Kidney capillary endothelial cell (primary cell): ENCODE data around the gene CIB4.

Source experiments
- DNase-seq: peaks from one replicate; pipeline ENCODE4 v3.0.0-alpha.2; 2018; ENCODE audit warnings: low spot score

Gene CIB4

DNA sequence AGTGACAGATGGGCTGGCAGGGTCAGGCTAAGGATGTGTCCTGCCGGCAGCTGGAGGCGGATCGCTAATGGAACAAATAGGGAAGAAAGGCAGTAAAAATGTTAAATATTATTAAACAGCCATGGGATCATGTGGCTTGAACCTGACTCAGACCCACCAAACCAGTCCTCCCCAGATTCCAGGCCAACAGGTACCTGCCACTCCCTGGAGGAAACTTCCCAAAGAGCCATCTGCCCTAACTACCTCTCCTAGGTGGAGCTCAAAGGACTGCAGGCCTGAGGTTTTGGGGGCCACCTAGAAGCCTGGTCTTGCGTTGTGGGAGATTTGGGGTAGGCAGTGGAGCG lies 34.3 kb downstream of the CIB4 start:
- no peak for DNase-seq

DNA sequence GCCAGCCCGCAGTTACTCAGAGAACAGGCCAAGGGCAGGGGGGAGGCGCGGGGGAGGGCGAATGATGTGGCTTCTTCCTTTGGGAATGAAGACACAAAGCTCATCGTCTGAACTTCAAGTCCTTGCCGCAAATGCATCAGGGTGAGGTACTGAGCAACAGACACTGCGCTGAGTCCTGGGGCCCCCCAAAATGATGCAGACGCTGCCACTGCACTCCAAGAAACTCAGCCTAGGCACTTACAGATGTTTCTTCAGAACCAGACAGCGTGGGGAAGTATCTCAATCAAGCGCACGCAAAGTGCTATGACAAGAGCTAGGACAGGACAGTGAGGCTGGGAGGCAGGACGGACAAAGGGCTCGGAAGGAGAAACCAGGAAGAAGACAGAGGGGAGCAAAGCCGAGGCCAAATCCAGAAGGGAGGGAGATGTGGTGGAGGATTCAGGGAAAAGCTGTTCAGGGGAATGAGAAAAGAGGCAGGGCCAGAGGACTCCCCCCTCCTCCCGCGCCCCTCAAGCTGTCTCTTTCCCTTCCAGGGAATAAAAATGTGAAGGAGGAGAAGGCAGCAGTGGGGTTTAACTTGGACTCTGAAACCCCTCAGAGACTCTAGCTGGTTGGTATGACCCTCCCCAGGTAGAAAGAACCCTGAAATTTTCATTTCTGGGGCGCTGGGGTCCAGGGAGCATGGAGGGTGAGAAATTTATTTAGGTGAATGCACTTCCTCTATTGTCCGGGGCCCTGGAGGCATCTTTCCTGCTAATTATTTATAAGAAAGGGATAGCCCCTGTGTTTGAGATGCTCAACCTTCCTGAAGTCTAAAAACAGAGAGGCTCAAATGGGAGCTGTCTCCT lies 34.9 kb downstream of the CIB4 start:
- no peak for DNase-seq

DNA sequence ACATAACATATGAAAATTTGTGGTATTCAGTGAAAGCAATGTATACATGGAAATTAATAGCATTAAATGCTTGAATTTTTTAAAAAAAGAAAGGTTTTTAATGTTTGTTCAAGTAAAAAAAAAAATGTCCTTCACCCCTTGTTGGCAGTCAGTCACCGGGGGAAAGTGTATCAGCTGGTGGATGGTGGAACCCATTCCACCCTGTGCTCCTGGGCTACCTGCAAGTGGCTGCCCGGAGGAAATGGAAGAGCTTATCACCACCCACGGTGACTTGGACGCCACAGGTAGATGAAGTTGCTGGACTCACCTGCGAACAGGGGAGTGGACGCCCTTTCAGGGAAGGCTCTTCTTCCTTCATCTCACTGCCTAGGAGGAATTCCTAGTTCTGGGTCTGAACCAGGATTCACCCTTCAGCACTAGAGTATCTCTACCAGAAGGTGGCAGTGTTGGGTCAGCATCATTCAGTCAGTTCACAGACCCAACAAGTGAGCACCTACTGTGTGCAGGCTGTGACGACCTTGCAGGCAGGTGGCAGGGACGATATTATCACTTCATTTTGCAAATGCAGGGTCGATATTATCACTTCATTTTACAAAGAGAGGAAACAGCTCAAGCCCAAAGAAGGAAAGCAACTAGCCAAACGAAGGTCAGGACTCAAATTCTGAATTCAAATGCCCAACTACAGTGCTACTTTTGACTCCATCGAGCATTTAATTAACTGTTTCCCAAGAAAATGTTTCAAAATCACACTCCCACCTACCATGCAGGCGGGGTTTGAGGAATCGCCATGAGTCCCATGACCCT lies 35.8 kb downstream of the CIB4 start:
- peak; percentile 27 for DNase-seq

DNA sequence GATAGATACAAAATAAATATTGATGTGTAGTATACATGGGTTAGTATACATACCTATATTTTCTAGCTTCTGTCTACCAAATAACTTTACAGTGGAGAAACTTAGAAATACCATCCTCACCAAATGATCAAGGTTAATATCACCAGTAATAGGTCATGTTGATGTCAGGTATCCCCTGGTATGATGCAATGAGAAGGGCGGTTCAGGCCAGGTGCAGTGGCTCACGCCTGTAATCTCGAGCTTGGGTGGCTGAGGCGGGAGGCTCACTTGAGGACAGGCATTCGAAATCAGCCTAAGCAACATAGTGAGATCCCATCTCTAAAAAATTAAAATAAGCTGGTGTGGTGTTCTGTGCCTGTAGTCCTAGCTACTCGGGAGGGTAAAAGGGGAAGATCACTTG lies 38.6 kb downstream of the CIB4 start:
- DNase-seq, result no peak

DNA sequence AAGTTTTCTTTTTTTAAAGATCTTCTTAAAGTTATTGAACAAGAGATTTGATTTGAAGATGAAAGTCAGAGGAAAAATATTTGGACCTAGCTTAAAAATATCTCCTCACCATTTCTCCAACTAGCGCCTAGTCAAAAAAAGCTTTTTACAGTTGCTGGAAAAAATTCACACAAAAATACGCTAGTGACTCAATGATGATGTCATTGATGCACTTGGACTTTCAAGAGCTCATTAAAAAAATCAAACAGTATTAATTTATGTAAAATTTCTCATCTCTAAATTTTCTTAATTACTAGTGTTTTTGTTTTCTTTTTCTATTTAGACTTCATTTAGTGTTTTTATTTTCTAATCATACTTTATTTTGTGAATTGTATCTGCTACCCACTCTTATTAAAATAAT lies 41.8 kb downstream of the CIB4 start:
- DNase-seq, result no peak

- peak; percentile 38 for DNase-seq
Observed at GRCh38 chr2:26598996-26599373, 42.2 kb downstream of the CIB4 start.

GRCh38 chr2:26598336-26598995 lies 42.7 kb downstream of the CIB4 start:
- DNase-seq, result no peak

DNA sequence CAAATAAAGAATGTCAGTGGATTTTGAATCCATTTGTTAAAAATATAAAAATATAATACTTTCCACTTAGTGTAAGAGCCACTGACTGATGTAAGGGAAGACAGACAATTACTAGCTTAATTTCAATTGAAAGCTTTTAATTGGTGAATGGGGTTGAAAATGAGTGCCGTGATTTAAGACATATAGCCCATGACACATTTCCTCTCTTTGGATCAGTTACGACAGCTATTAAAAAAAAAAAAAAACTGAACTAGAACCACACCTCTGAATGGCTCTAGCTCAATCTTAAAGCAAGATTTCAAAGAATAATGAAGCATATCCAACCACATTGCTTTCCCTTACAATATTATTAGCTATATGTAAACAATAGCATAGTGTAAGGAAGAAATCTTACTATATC lies 44.0 kb downstream of the CIB4 start:
- peak; percentile 51 for DNase-seq

DNA sequence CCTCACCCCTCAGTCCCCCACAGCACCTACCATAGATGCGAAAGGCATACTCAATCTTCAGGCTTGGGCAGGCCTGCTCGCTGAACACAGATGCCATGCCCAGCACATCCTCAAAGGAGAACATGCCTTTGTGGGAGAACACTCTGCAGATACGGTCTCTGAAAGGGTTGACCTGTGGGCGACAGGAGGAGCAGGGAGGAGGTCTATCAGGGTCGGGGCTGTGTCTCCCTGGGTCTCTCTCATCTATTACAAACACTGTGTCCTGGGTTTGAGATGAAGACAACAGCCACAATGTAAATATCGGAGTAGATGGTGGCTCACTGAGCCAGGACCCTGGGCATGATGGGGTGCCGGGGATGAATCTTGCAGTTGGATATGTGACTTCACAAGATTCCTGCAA lies 46.0 kb downstream of the CIB4 start:
- no peak for DNase-seq

DNA sequence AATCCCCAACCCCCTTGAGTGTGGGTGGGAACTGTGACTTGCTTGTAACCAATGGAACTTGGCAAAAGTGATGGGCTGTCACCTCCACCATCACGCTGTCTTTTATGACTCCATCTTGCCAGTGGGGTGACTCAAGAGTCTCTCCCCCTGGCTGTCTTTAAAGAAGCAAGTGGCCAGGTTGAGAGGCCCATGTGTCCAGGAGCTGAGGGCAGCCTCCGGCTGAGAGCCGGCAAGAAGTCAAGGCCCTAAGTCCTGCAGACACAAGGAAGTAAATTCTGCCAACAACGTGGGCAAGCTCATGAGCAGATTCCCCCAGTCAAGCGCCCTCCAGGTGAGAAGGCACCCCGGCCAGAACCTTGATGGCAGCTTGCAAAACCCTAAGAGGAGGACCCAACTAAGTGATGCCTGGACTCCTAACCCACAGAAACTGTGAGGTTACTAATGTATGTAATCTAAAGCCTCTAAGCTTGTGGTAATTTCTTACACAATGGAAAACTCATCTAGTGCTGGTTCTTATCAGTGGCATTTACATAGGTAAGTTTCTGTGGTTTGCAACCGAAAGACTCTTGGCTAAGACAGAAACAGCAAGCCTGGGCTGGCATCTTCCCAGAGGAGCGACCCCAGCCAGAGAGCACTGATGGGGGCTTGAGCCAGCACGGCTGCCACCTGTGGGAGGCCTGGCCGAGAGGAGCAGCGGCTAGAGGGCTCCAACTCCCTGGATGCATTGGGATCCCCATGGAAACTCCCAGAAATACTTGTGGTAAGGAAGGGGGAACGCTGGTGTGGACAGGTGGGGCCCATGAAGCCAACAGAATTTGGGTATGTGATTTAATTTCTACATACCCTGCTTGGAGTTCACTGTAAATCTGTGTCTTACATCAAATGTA lies 49.3 kb downstream of the CIB4 start:
- DNase-seq, result no peak

DNA sequence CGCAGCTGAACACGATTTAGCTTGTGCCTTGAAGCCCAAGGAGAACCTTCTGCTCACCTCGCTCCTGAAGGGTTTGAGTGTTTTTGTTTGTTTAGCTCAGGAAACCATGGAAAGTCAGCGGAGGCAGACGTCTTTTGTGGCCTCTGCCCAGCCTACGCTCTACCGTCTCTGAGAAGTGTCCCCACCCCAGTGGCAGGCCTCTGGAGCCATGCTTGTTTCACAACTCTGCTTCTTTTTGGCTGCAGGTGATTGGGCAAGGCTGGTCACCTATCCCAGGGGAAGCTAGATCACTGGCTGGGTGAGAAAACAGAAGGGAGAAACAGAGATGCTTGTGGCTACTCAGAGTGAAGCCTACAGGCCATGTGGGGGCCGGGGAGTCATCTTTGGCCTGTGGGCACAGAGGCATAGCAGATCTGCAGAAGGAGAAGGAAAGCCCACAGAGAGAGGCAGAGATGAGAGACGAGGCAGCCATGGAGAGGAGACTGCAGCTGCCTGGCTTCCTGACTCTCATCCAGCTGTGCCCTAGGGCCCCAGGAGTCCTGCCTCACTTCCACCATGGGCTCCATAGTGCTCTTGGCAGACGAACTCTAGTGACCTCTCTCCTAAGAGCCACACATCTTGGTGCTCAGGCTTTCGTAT lies 50.1 kb downstream of the CIB4 start:
- no peak for DNase-seq

- no peak for DNase-seq
Observed at GRCh38 chr2:26590508-26590907, 50.7 kb downstream of the CIB4 start.

DNA sequence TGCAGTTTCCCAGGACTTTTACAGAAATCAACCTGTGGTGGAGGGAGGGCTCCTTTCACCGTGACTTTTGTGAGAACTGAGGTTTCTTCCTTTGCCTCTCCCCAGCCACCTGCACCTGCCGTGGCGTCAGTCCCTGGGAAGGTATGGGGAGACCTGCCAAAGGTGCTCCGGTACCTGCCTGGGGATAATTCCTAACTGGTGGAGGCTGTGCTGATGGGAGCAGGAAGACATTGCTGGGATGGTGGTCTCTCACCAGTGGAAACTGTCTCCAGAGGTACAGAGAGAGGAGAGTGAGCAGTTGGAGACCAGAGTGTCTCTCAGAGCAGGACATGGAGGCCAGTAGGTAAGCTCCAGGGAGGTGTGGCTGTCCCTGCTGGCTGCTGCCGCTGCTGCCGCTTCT lies 52.6 kb downstream of the CIB4 start:
- DNase-seq, result no peak

DNA sequence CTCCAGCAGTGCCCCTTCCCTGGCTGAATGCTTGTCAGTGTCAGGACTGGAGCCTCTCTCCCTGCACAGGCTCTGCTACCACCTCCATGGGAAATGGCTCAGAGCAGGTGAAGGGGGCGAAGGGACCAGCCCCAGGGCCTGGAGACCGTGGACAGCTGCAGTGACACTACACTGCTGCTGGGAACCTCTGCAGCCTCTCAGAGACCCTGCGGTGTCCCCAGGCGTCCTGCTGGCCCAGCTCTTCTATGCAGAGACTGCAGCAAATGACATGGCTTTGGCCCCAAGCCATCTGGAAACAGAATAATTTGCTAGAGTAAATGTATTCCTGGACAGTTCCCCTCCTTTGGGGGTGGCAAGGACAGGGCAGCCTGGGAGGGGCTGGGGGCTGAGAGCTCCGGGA lies 53.2 kb downstream of the CIB4 start:
- no peak for DNase-seq

DNA sequence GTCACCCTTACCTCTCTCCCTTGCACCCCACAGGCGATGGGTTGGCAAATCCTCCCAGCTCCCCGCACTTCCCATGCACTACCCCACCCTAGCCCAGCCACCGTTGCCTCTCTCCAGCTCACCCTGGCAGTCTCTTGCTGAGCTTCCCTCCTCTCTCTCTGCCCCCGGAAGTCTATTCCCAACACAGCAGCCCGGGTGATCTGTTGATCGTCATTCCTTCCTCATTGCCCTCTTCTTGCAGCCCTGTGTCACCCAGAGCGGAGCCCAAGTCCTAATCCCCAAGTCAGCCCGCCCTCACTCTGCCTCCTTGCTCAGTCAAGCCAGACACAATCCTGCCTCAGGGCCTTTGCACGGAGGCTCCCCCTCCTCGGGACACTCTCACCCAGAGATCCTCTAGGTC lies 55.2 kb downstream of the CIB4 start:
- no peak for DNase-seq

- no peak for DNase-seq
Observed at GRCh38 chr2:26585100-26585499, 56.1 kb downstream of the CIB4 start.

- no peak for DNase-seq
Observed at GRCh38 chr2:26584656-26585055, 56.5 kb downstream of the CIB4 start.

GRCh38 chr2:26584191-26584590 lies 57.0 kb downstream of the CIB4 start:
- no peak for DNase-seq

GRCh38 chr2:26583381-26583911 lies 57.7 kb downstream of the CIB4 start:
- no peak for DNase-seq

DNA sequence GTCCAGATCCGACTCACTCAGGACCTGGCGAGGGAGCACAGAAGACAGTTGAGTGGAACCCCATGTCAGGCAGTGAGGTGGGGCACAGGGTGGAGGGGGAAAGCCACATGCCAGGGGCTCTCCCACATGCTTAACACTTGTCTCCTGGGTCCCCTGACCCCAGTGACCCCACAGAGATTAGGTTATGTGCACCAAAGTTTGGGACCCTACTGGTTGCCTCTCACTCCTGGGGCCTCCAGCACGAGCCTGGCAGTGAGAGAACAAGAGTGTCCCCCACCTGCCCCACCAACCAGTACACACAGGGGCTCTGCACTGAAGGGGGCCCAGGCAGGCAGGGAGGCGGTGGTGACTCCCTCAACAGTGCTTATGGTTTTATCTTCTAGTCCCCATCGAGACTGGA lies 58.3 kb downstream of the CIB4 start:
- DNase-seq, result no peak
